GM10266 (cell line): ENCODE data around the gene SLC23A2.
"Not testable (repeated sequence)": the region's sequence is repeated elsewhere in the genome, so short reads cannot be mapped to it uniquely, and the experiment has no call there.

ENCODE experiments used
- DNase-seq: peaks from one replicate; pipeline ENCODE4 v3.0.0; 2012; ENCODE audit errors: extremely low spot score
- CTCF ChIP-seq: IDR thresholded peaks from 2 replicates; pipeline ENCODE4 v1.5.1; 2012; ENCODE audit warnings: mild to moderate bottlenecking, low read depth; ENCODE audit not compliant: control insufficient read depth, insufficient read depth; ENCODE audit errors: missing control alignments

Gene SLC23A2

DNA sequence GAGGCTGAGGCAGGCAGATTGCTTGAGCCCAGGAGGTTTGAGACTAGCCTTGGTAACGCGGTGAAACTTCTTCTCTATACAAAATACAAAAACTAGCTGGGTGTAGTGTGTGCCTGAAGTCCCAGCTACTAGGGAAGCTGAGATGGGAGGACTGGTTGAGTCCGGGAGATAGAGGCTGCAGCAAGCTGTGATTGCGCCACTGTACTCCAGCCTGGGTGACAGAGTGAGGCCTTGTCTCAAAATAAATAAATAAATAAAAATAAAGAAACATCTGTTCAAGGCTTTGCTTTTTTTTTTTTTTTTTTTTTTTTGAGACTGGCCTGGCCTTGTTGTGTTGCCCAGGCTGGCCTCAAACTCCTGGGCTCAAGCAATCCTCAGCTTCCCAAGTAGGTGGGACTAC, 23.7 kb upstream of the SLC23A2 start:
- DNase-seq = no peak

DNA sequence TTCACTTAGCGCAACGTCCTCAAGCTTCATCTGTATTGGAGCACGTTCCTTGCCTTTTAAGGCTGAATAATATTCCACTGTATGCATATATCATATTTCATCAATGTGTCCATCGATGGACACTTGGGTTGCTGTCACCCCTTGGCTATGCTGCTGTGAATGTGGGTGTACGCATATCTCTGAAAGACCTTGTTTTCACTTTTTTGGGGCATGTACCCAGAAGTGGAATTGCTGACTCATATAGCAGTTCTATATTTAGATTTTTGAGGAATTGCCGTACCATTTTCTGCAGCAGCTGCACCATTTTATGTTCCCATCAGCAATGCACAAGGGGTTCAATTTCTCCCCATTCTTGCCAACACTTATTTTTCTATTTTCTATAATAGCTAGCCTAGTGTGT, 22.8 kb upstream of the SLC23A2 start:
- no peak for DNase-seq

More for the DNA sequence above, 23.7 kb upstream of the SLC23A2 start:
- TF ChIP-seq CTCF = no peak

DNA sequence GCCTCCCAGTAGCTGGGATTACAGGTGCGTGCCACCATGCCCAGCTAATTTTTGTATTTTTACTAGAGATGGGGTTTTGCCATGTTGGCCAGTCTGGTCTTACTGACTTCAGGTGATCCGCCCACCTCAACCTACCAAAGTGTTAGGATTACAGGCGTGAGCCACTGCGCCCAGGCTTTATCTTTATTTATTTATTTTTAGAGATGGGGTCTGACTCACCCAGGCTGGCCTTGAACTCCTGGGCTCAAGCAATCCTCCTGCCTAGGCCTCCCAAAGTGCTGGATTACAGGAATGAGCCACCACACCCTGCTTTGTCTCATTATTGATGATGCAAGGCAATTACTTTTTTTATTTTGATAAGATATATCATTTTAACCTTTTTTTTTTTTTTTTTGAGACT, 21.9 kb upstream of the SLC23A2 start:
- DNase-seq = not testable (repeated sequence)

More for the DNA sequence above, 22.8 kb upstream of the SLC23A2 start:
- TF ChIP-seq CTCF = no peak

DNA sequence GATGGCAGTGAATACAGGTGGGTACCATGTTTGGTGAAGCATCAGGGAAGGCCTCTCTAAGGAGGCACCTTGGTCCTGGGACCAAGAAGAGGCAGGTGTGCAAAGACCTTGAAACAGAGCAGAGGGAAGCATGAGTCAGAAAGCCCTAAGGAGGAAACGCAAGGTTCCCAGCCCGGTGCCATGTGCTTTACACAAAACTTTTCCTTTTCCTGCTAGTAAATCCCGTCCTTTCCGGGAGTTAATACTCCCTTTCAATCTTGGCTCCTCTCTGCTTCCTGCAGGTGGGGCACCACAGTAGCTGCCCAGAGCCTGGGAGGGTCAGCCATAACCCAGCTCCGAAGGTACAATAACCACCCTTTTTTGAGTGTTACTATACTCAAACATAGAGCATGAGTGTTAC, 19.4 kb upstream of the SLC23A2 start:
- no peak for TF ChIP-seq CTCF
- no peak for DNase-seq

DNA sequence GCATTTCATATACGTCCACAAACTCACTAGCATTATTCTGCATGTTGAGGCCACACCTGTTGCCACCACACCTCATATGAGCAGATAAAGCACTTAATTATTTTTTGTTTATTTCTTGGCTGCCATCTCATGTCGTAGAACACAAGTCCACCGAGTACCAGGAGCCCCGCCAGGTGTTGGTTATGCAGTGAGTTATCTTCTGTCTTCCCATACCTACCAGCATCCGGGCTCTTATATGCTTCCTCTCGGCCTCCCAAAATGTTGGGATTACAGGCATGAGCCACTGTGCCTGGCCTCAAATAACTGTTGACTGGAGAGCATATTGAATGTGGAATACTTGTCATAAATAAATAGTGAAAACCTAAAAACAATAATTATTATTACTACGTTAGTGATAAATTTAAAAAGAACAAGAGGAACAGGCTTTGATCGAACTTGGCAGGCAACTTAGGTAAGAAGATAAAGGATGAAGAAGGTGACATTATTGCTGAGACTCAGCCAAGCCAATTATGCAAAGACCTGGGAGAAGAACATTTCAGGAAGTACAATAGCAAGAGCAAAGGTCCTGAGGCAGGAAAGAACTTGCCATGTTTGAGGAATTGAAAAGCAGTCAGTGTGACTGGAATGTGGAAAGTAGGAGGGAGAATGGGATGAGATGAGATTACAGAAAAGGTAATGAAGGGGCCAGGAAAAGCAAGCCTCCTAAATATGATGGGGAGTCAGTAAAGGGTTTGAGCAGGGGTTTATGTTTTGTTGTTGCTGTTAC, 12.6 kb upstream of the SLC23A2 start:
- no peak for DNase-seq
- TF ChIP-seq CTCF = no peak

DNA sequence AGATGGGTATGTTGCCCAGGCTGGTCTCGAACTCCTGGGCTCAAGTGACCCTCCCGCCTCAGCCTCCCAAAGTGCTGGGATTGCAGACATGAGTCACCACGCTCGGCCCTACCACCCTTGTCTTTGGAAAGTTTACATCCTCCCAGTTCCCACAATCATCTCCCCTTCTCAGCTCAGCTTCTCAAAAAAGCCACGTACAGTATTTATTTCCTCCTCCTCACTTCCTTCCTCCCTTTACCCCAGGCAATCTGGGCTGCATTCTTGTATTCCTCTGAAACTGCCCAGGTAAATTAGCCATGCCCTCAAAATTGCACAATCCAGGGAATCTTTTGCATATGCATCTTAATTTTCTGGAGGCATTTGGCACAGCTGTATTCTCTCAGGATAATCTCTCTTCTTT, 7.4 kb upstream of the SLC23A2 start:
- no peak for DNase-seq
- no peak for TF ChIP-seq CTCF

GRCh38 chr20:5005326-5005725, 4.0 kb upstream of the SLC23A2 start:
- no peak for TF ChIP-seq CTCF
- DNase-seq = no peak

DNA sequence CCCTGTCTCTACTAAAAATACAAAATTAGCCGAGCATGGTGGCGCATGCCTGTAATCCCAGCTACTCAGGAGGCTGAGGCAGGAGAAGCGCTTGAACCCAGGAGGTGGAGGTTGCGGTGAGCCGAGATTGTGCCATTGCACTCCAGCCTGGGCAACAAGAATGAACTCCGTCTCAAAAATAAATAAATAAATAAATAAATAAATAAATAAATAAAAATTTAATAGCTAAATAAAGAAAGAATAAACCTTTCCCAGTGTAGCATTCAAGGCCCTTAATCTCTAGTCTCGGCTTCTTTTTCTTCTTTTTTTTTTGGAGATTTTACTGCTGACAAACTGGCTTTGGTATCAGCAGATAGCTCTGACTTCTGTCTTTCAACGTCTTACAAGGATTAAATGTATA, 3.5 kb upstream of the SLC23A2 start:
- not testable (repeated sequence) for DNase-seq
